ENCODE measurements around the gene ARHGEF28.

DNA sequence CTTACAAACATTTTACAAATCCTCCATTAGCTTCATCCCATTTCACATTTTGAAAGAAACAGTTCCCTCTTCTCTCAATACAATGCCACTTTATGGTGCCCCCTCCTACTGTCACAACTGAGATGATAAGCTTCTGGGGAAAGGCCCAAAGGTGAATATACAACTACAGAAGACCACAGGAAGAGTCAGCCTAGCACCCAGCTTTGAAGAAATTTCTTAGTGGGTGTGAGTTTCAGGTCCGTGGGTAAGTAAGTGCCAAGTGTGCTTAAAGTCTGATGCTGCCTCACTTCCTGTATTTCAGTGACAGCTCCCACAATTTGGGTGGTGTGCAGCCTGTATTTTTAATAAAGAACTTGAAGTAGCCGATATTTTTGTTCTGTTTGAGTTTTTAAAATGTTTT is 68.1 kb downstream of the ARHGEF28 start:
- TF ChIP-seq CTCF (IDR thresholded peaks at IDR 0.05; ENCODE audit: low read depth, low read length, poor library complexity, severe bottlenecking), result no peak
- no peak for TF ChIP-seq EZH2phosphoT487 (IDR thresholded peaks at IDR 0.05; ENCODE audit: borderline replicate concordance, low read length)

Data from DOHH2 (cell line).